NCI-H1930 (cell line): ENCODE data around the gene GPBAR1.
"Not testable (repeated sequence)": the region's sequence is repeated elsewhere in the genome, so short reads cannot be mapped to it uniquely, and the experiment has no call there.

Experiments
- DNase-seq, 2 experiments: peaks; one replicate each; lab custom pipeline; 2025; lab: John Stamatoyannopoulos, UW

The GPBAR1 gene

GRCh38 chr2:218269900-218270720 is 9.3 kb downstream of the GPBAR1 start, which contains the start of the genes AAMP and PNKD:
AAMP (minus strand) TSS chr2:218270137; CDS start chr2:218270086, 51 bp downstream.
PNKD (plus strand) TSS chr2:218270519; CDS start chr2:218270536, 17 bp downstream.
- peak; percentile 97 to 99 for DNase-seq

DNA sequence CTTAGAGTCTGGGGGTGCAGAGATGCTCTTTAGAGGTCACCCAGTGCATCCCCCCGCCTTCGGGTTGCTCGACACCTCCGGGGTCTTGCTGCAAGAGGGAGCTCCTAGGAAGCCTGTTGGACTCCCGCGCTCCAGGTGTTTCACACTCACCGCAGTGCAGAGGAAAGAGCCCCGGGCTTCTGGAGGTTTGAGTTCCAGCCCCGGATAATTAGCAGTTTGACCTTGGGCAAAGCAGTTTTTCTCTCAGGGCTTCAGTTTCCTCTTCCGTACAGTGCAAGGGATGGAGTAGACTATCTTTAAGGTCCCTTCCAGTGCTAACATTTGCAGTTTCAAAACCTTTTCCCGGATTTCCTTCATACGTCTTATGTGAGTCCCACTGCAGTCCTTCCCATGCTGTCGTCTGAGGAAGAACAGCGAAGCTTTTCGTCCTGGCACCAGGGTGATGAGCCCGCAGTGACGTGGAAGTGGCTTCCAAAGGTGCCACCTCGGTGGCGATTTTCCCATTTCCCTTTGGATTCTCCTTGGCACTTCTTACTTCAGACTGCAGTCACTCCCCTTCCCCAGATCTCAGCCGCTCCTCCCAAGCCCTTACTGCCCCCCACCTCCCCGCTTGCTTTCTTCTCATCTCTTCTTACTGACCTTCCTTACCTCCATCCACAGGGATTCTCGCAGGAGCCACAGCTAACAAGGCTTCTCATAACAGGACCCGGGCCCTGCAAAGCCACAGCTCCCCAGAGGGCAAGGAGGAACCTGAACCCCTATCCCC is 10.1 kb downstream of the GPBAR1 start:
- DNase-seq, result no peak

DNA sequence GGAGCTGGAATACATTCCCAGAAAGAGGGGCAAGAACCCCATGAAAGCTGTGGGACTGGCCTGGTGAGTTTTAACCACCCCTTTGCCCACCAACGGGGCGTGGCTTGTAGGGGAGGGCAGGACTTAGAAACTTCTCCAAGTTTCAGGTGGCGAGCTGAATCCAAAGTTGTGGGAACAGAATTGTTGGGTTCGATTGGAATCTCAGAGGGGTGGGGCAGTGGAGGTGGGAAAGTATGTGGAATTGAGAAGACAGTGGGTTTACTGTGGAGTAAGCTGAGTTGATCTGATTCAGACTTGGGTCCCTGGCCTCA is 10.6 kb downstream of the GPBAR1 start:
- no peak for DNase-seq

GRCh38 chr2:218271865-218272530 is 11.2 kb downstream of the GPBAR1 start:
- DNase-seq, result no peak

DNA sequence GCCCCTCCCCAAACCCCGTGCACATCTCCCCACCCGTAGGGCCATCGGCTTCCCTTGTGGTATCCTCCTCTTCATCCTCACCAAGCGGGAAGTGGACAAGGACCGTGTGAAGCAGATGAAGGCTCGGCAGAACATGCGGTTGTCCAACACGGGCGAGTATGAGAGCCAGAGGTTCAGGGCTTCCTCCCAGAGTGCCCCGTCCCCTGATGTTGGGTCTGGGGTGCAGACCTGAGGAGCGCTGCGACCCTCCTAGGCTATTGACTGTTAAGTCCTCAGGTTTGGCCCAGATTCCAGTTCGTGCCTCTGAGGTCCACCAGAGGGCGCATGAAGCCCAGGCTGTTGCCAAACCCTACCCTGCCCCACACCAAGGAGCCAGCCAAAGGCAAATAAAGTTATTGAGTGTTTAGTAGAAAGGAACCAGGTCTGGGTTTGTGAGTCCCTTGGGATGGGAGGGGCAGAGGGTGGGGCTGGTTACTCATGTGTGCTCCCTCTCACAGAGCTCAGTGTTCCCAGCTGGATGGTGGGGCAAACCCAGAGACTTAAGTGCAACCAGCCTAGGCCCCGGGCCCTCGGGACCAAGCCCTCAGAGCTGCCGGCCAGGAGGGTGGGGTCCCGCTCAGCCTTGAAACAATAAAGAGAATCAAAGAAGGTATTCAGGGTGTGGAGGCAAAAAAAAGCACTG is 11.9 kb downstream of the GPBAR1 start:
- peak; percentile 49 to 55 for DNase-seq

GRCh38 chr2:218273214-218273907 is 12.5 kb downstream of the GPBAR1 start:
- DNase-seq, result not testable (repeated sequence)

GRCh38 chr2:218273908-218274249 is 13.1 kb downstream of the GPBAR1 start:
- DNase-seq, result no peak

- no peak for DNase-seq
These were observed 13.8 kb downstream of the GPBAR1 start for GRCh38 chr2:218274586-218274985.

DNA sequence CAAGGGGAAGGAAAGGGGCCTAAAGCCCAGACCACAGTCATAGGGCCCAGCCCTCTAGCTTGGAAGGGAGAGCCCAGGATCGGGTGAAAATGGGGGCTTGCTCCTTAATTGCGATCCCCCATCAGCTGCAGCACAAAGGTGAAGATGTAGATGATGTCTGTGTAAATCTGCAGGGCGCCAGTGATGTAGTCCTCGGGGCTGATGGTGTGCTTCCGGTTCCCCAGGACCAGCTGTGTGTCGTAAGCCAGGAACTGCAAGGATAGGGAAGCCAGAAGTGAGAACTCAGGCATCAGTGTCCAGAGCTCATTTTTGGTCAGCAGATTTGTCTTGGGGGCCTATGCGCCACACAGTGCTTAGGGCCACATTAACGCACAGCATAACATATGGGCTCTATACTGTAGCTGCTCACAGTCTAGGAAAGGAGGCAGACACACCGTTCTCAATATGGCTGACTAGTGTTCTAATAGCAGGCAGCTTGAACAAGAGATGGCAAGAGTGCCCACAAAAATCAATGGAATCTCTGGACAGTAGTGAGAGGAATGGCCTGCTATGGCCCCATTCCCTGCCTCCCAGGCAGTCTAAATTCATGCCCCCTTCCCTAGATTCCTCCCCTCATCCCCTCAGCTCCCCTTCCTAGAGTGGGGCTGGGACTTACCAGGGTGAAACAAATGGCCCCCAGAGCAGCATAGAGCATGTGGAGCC is 14.7 kb downstream of the GPBAR1 start:
- no peak for DNase-seq

- no peak for DNase-seq
These were observed 16.4 kb downstream of the GPBAR1 start for GRCh38 chr2:218276986-218277755.

GRCh38 chr2:218277921-218278320 is 17.1 kb downstream of the GPBAR1 start:
- no peak for DNase-seq

GRCh38 chr2:218278531-218279360 is 17.9 kb downstream of the GPBAR1 start:
- no peak for DNase-seq

DNA sequence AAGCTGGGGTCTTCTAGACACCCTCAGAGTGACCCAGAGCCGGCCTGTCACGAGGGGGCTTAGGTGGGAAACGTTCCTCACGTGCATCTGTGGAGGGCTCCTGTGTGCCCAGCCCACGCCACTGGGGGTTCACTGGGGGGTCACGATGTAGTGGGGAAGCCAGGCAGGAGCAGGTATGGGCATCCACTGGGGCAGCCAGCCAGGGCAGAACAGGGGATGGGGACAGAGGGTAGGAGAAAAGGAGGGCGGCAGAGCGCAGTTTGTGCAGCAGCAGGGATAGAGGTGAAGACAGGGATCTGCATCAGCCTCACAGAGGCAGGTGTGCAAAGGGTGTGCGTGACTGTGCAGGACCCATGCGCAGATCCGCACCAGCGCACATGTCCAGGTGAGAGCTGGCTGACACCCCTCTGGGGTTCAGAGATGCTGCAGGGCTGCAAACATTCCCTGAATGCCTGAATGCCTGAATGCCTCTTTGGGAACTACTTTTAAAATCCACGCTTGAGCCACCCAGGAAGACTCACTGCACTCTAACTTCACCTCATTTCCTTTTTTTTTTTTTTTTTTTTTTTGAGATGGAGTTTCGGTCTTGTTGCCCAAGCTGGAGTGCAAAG is 19.6 kb downstream of the GPBAR1 start:
- no peak for DNase-seq

DNA sequence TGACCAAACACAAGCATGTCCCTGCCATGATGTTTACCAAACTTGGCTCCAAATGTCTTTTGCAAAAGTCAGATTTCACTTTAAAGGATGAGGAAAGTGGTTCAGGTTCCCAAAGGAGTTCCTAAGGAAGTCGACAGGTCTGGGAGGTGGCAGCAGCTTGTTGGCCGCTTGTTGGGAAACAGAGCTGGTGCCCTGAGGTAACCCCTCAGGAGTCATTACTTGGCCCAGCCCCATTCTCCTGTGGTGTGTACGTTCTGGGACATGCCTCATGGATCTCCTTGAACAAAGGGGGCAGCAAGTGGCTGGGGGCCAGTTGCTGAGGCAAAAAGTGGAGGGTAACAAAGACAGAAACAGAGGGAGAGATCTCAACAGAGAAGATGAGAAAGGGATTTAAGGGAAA is 20.6 kb downstream of the GPBAR1 start:
- DNase-seq, result no peak

- DNase-seq, result no peak
These were observed 21.6 kb downstream of the GPBAR1 start for GRCh38 chr2:218282173-218282991.

GRCh38 chr2:218284106-218284811 is 23.4 kb downstream of the GPBAR1 start:
- no peak for DNase-seq

- DNase-seq, result no peak
These were observed 24.8 kb downstream of the GPBAR1 start for GRCh38 chr2:218285604-218286003.
